ENCODE data around the gene PCCA. TPM values are rescaled to one million over a fixed set of nuclear protein-coding genes. Genes with fewer than 3 reads are reported as not detected.

PCCA gene
- total RNA-seq, 4 donors from 2014 or later, result 40.1 to 82.8 (median 61.1) TPM

GRCh38 chr13:100537951-100538462 lies 449.1 kb downstream of the PCCA start:
- no peak for TF ChIP-seq CTCF (IDR thresholded peaks at IDR 0.05; ENCODE audit: low read depth)

GRCh38 chr13:100540621-100541020 lies 451.7 kb downstream of the PCCA start:
- TF ChIP-seq CTCF (IDR thresholded peaks at IDR 0.05; ENCODE audit: low read depth), result no peak

GRCh38 chr13:100541897-100542825 lies 453.3 kb downstream of the PCCA start:
- TF ChIP-seq CTCF (IDR thresholded peaks at IDR 0.05; ENCODE audit: low read depth), result no peak

GRCh38 chr13:100542826-100543156 lies 453.9 kb downstream of the PCCA start:
- TF ChIP-seq CTCF (IDR thresholded peaks at IDR 0.05; ENCODE audit: low read depth), result no peak

GRCh38 chr13:100543872-100544602 lies 455.1 kb downstream of the PCCA start:
- no peak for TF ChIP-seq CTCF (IDR thresholded peaks at IDR 0.05; ENCODE audit: low read depth)

GRCh38 chr13:100544866-100545683 lies 456.2 kb downstream of the PCCA start:
- TF ChIP-seq CTCF (IDR thresholded peaks at IDR 0.05; ENCODE audit: low read depth), result no peak

Measured in subcutaneous adipose tissue (tissue), 4 donors.